Esophagus squamous epithelium (tissue), 4 donors: ENCODE data around the gene BCHE.

Source experiments
- POLR2A ChIP-seq, 4 donors: fragments of 450-650 bp; IDR thresholded peaks; one replicate each; pipeline ENCODE4 v1.6.1; 2017; ENCODE audit warnings: antibody characterized with exemption in 4 of 4, mild to moderate bottlenecking in 4 of 4, moderate library complexity in 3 of 4
- TF ChIP-seq, protein P1 (sequence below), 6 experiments: fragments of 450-650 bp in 4 of 6; fragments of 200-600 bp in 2 of 6; sonication (generic) in 2 of 6; IDR thresholded peaks; one replicate each; pipeline ENCODE4 v1.5.1; 2016 to 2019; ENCODE audit warnings: antibody characterized with exemption in 6 of 6, mild to moderate bottlenecking in 4 of 6, moderate library complexity in 4 of 6

DNA sequence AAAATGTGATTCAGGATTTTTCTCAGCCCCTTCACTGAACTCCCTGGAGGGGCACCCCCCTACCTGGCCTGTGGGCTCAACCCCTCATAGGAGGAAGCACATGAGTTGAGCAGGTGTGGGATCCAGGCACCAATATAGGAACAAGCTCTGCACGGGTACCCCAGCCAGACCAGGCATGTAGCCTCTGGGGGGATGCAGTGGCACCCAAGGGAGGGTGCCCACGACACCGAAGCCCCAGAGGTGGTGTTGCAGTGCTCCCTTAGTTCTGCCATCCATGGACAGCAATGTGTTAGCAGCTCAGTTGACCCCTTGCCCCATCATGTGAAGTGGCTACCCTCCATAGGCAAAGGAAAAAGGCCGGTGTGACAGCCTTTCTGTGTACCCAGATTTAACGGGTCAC lies 30.9 kb upstream of the BCHE start:
- TF ChIP-seq, protein P1, sequence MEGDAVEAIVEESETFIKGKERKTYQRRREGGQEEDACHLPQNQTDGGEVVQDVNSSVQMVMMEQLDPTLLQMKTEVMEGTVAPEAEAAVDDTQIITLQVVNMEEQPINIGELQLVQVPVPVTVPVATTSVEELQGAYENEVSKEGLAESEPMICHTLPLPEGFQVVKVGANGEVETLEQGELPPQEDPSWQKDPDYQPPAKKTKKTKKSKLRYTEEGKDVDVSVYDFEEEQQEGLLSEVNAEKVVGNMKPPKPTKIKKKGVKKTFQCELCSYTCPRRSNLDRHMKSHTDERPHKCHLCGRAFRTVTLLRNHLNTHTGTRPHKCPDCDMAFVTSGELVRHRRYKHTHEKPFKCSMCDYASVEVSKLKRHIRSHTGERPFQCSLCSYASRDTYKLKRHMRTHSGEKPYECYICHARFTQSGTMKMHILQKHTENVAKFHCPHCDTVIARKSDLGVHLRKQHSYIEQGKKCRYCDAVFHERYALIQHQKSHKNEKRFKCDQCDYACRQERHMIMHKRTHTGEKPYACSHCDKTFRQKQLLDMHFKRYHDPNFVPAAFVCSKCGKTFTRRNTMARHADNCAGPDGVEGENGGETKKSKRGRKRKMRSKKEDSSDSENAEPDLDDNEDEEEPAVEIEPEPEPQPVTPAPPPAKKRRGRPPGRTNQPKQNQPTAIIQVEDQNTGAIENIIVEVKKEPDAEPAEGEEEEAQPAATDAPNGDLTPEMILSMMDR (IDR thresholded peaks at IDR 0.05) = no peak
- TF ChIP-seq POLR2A (IDR thresholded peaks at IDR 0.05) = no peak
